ENCODE measurements around the gene MICB.

The MICB gene

DNA sequence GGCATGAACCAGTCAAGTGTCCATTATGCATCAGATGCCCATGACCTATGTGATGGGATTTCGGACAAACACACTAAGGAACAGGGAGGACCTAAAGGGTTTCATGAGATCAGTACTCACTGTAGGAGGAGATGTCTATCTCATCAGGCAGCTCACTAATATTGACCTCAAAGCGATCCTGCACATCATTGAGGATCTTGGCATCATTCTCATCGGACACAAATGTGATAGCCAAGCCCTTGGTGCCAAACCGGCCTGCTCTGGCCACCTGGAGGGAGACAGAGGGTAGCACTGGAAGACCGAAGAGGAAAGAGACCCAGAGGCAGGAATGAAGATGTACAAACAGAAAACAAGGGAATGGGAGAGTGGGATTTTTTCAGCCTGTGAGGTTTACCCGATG, 32.7 kb downstream of the MICB start:
- Histone ChIP-seq H3K9ac (ENCODE audit: insufficient read length) (no peak overlapping the region), H3K36me3 (ENCODE audit: insufficient read depth, low read length) (peaks cover 63% of the 10 kb centered on the region), H3K27ac (no peak overlapping the region), H3K9me3 (ENCODE audit: low read depth, low read length) (no peaks in the 10 kb centered on the region), H3K4me3 (no peak overlapping the region)
- TF ChIP-seq POLR2AphosphoS5 (IDR thresholded peaks at IDR 0.05; ENCODE audit: borderline replicate concordance, low read depth, low read length) (peak; percentile 10; the same call in 1 of the 2 replicates), EZH2 (IDR thresholded peaks at IDR 0.05) (no peak)
- DNase-seq (ENCODE audit: low read depth, low spot score): no peak

- no peaks in the 10 kb centered on the region for H3K9me3 ChIP-seq (ENCODE audit: low read depth, low read length)
- H3K9ac ChIP-seq (ENCODE audit: insufficient read length): no peak overlapping the region
- peaks cover 68% of the 10 kb centered on the region for H3K36me3 ChIP-seq (ENCODE audit: insufficient read depth, low read length)
- H3K27ac ChIP-seq: no peak overlapping the region
- TF ChIP-seq EZH2 (IDR thresholded peaks at IDR 0.05): no peak
- no peak for TF ChIP-seq FOXP2 (optimal IDR thresholded peaks at IDR 0.05; ENCODE audit: control extremely low read depth, extremely low read length, insufficient read depth)
- no peak for TF ChIP-seq POLR2AphosphoS5 (IDR thresholded peaks at IDR 0.05; ENCODE audit: borderline replicate concordance, low read depth, low read length)
- no peak overlapping the region for H3K4me3 ChIP-seq
- no peak for DNase-seq (ENCODE audit: low read depth, low spot score)
Observed at GRCh38 chr6:31531162-31531561, 33.2 kb downstream of the MICB start.

- H3K36me3 ChIP-seq (ENCODE audit: insufficient read depth, low read length): peaks cover 77% of the 10 kb centered on the region
- DNase-seq (ENCODE audit: low read depth, low spot score): no peak
Observed at GRCh38 chr6:31531771-31532643, 34.1 kb downstream of the MICB start.

DNA sequence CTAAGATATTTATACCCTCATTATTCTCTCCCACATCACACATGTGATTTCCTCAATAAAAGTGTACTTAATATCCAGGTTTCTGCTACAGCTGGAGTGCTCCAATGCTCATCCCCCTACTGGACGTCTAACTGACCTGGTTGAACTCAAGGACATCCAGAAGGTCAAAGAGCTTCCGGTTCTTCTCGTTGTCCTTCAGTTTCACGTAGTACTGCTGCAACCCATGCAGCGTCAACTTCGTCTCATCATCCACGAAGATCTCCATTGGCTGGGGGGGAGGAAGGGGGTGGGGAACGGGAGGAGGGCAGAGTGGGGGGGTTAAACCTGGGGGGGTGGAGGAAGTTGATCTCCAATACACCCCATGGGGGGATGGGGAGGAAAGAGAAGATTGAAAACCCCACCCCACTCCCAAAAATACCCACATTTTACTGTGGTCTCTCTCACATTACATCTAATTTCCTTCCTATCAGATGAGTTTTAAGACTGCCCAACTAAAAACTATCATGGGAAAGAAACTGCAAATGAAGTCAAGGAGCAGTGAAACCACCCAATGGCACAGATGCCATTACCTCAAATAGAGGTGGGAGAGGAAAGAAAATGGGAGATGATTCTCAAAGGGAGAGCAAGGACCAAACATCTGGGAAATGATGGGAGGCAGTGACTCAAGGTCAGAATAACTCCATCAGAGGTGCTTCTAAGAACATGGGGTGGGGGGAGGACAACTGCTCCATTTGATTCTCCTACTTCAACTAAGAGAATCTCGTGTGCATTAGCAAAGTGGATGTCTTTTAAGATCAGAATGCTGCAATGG, 34.9 kb downstream of the MICB start:
- no peak overlapping the region for H3K4me3 ChIP-seq
- TF ChIP-seq POLR2AphosphoS5 (IDR thresholded peaks at IDR 0.05; ENCODE audit: borderline replicate concordance, low read depth, low read length) (peak; percentile 27; the same call in 1 of the 2 replicates), FOXP2 (optimal IDR thresholded peaks at IDR 0.05; ENCODE audit: control extremely low read depth, extremely low read length, insufficient read depth) (no peak), EZH2 (IDR thresholded peaks at IDR 0.05) (no peak)
- peak overlapping the region; percentile 55 for H3K27ac ChIP-seq
- no peak overlapping the region for H3K9ac ChIP-seq (ENCODE audit: insufficient read length)
- H3K9me3 ChIP-seq (ENCODE audit: low read depth, low read length): no peaks in the 10 kb centered on the region
- peaks cover 85% of the 10 kb centered on the region for H3K36me3 ChIP-seq (ENCODE audit: insufficient read depth, low read length)
- DNase-seq (ENCODE audit: low read depth, low spot score): no peak

More at GRCh38 chr6:31531771-31532643, 34.1 kb downstream of the MICB start:
- Histone ChIP-seq H3K27ac (no peak overlapping the region; the same call in 1 of the 2 replicates), H3K9me3 (ENCODE audit: low read depth, low read length) (no peaks in the 10 kb centered on the region), H3K9ac (ENCODE audit: insufficient read length) (no peak overlapping the region), H3K4me3 (no peak overlapping the region)
- TF ChIP-seq EZH2 (IDR thresholded peaks at IDR 0.05) (no peak), POLR2AphosphoS5 (IDR thresholded peaks at IDR 0.05; ENCODE audit: borderline replicate concordance, low read depth, low read length) (peak; percentile 13; the same call in 1 of the 2 replicates)

DNA sequence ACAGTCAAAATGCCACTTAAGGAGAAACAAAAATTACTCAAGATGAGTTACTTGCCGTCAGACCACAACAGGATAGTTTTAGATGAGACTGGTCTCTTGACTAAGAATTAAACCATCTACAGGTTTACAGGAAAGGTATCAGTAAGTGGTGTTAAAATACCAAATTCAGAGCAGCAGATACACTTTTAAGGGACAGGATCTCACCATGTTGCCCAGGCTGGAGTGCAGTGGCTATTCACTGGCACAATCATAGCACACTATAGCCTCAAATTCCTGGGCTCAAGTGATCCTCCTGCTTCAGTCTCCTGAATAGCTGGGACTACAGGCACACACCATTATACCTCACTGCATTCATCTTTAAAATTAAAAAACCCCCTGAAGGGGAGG, 35.5 kb downstream of the MICB start:
- peaks cover 91% of the 10 kb centered on the region for H3K36me3 ChIP-seq (ENCODE audit: insufficient read depth, low read length)

GRCh38 chr6:31534011-31534410, 36.1 kb downstream of the MICB start:
- Histone ChIP-seq H3K4me3 (no peak overlapping the region), H3K27ac (no peak overlapping the region), H3K9ac (ENCODE audit: insufficient read length) (no peak overlapping the region), H3K36me3 (ENCODE audit: insufficient read depth, low read length) (peaks cover 97% of the 10 kb centered on the region), H3K9me3 (ENCODE audit: low read depth, low read length) (no peaks in the 10 kb centered on the region)
- no peak for DNase-seq (ENCODE audit: low read depth, low spot score)
- no peak for TF ChIP-seq EZH2 (IDR thresholded peaks at IDR 0.05)
- no peak for TF ChIP-seq FOXP2 (optimal IDR thresholded peaks at IDR 0.05; ENCODE audit: control extremely low read depth, extremely low read length, insufficient read depth)
- no peak for TF ChIP-seq POLR2AphosphoS5 (IDR thresholded peaks at IDR 0.05; ENCODE audit: borderline replicate concordance, low read depth, low read length)

More for the DNA sequence above, 35.5 kb downstream of the MICB start:
- H3K4me3 ChIP-seq: no peak overlapping the region
- no peak for DNase-seq (ENCODE audit: low read depth, low spot score)
- H3K27ac ChIP-seq: peak overlapping the region; percentile 55
- no peak overlapping the region for H3K9ac ChIP-seq (ENCODE audit: insufficient read length)
- TF ChIP-seq POLR2AphosphoS5 (IDR thresholded peaks at IDR 0.05; ENCODE audit: borderline replicate concordance, low read depth, low read length) (no peak), FOXP2 (optimal IDR thresholded peaks at IDR 0.05; ENCODE audit: control extremely low read depth, extremely low read length, insufficient read depth) (no peak), EZH2 (IDR thresholded peaks at IDR 0.05) (no peak)
- H3K9me3 ChIP-seq (ENCODE audit: low read depth, low read length): no peaks in the 10 kb centered on the region

DNA sequence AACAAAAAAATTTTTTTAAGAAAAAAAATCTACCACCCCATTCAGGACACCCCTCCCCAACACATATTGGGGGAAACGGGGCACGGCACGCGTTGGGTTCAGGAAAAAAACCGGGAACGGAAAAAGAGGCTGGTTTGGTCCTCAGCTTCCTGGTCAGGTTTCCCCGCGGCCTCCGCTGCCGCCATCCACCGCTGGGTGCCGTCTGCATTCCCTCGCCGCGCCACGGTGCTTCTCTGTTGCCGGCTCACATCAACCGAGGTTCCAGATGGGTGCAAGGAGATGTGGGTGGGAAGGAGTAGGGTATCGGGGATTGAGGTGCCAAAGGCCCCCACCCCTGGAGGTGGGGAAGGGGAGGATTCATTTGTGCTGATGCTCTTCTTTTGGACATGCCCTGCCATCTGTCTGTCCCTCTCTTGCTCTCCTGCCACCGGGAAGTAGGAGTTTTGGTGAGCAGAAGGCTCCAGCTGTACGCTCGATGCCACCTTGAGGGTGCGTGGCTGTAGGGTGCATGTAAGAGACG, 36.6 kb downstream of the MICB start:
- H3K9me3 ChIP-seq (ENCODE audit: low read depth, low read length): no peaks in the 10 kb centered on the region
- no peak overlapping the region for H3K4me3 ChIP-seq
- TF ChIP-seq POLR2AphosphoS5 (IDR thresholded peaks at IDR 0.05; ENCODE audit: borderline replicate concordance, low read depth, low read length): no peak
- TF ChIP-seq EZH2 (IDR thresholded peaks at IDR 0.05): no peak
- TF ChIP-seq FOXP2 (optimal IDR thresholded peaks at IDR 0.05; ENCODE audit: control extremely low read depth, extremely low read length, insufficient read depth): no peak
- H3K9ac ChIP-seq (ENCODE audit: insufficient read length): no peak overlapping the region
- peaks cover 100% of the 10 kb centered on the region for H3K36me3 ChIP-seq (ENCODE audit: insufficient read depth, low read length)
- no peak for DNase-seq (ENCODE audit: low read depth, low spot score)
- no peak overlapping the region for H3K27ac ChIP-seq
